GM12873 (cell line): ENCODE measurements around the gene PPP2R3C.

Experiments
- TF ChIP-seq, protein P1 (sequence below): IDR thresholded peaks from 2 replicates; pipeline ENCODE4 v1.5.1; 2012; ENCODE audit warnings: low read depth, mild to moderate bottlenecking, moderate library complexity, low read length, control low read depth; ENCODE audit not compliant: insufficient read depth; ENCODE audit errors: missing control alignments

Gene PPP2R3C

DNA sequence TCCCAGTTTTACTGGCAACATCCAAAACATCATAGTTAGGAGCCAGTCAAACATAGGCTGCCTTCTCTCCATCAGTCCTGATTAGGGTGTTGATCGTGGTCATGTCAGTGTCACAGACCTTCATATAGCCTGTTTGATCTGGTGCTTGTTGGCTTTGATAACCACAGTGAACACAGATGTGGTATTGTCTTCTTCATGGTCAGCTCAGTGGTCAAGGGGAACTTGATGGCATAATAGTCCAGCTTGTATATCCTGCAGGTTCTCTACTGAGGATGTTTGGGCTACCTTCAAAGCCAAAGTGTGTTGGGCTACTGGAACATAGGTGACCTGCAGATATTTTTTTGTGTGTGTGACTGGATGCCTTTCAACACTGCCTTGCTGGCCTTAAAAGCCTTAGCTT is 22.2 kb upstream of the PPP2R3C start:
- TF ChIP-seq, protein P1, sequence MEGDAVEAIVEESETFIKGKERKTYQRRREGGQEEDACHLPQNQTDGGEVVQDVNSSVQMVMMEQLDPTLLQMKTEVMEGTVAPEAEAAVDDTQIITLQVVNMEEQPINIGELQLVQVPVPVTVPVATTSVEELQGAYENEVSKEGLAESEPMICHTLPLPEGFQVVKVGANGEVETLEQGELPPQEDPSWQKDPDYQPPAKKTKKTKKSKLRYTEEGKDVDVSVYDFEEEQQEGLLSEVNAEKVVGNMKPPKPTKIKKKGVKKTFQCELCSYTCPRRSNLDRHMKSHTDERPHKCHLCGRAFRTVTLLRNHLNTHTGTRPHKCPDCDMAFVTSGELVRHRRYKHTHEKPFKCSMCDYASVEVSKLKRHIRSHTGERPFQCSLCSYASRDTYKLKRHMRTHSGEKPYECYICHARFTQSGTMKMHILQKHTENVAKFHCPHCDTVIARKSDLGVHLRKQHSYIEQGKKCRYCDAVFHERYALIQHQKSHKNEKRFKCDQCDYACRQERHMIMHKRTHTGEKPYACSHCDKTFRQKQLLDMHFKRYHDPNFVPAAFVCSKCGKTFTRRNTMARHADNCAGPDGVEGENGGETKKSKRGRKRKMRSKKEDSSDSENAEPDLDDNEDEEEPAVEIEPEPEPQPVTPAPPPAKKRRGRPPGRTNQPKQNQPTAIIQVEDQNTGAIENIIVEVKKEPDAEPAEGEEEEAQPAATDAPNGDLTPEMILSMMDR = no peak

DNA sequence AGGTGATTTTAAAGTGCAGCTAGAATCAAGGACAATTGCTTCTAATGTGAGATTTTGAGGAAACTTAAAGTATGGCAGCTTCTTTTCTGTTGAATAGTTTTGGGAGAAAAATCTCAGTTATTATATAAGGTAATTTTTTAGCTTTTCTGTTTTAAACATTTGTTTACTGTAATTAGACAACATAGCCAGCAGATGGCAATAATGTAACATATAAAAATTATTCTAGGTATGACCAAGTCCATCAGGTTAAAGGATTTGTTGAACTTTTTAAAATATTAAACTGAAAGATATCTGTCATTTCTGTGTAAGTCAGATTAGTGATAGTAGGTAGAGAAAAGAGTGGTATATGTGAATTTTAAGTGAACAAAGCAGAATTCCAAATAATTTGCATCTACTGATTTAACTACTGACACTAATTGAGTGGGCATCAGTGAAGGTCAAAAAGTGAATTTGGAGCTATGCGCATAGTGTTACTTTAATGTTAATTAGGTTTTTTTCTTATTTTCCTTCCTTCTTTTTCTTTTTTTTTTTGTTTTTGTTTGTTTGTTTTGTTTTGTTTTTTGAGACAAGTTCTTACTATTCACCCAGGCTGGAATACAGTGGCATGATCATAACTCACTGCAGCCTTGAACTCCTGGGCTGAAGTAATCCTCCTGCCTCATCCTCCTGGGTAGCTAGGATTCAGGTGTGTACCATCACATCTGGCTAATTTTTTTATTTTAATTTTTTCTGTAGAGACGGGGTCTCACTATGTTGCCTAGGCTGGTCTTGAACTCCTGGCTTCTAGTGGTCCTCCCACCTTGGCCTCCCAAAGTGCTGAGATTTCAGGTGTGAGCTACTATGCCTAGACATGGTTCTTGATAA is 19.2 kb upstream of the PPP2R3C start:
- TF ChIP-seq, protein P1 = peak; percentile 13

DNA sequence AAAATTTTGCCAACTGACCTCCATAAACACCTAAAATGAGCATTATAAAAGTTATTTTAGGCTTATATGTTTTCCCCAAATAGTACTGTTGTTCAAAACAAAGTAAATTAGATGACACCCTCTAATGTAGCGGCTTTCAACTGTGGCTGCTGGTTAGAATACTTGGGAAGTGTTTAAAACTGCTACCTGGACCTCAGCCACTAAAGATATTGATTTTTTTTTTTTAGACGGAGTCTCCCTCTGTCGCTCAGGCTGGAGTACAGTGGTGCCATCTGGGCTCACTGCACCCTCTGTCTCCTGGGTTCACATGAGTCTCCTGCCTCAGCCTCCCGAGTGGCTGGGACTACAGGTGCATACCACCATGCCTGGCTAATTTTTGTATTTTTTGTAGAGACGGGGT is 16.8 kb upstream of the PPP2R3C start:
- TF ChIP-seq, protein P1 = no peak

- TF ChIP-seq, protein P1 = no peak
Measured at GRCh38 chr14:35134329-35135123, 12.7 kb upstream of the PPP2R3C start.

DNA sequence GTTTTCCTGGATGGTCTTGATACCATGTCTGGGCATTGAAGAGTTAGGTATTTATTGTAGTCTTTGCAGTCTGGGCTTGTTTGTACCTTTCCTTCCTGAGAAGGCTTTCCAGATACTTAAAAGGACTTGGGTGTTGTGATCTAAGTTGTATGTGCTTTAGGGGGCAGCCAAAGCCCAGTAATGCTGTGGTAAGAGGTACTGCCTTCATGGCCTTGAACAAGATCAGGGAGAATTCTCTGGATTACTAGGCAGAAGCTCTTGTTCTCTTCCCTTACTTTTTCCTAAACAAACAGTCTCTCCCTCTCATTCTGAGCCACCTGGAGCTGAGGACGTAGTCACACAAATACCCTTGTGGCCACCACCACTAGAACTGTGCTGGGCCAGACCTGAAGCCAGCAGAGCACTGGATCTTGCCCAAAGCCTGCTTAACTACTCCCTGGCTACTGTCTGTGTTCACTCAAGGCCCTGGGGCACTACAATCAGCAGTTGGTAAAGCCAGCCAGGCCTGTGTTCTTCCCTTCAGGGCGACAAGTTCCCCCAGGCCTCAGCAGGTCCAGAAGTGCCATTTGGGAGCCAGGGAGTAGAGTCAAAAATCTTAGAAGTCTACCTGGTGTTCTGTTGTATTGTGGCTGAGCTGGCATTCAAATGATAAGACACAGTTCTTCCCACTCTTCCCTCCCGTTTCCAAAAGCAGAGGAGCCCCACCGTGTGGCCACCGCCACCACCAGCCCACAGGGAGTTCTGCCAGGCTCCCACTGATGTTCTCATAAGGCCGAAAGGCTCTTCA is 11.9 kb upstream of the PPP2R3C start:
- TF ChIP-seq, protein P1 = no peak

GRCh38 chr14:35124127-35124526 is 2.3 kb upstream of the PPP2R3C start:
- TF ChIP-seq, protein P1 = no peak

- TF ChIP-seq, protein P1 = no peak
Measured at GRCh38 chr14:35123388-35123703, 1.6 kb upstream of the PPP2R3C start.
